Lower leg skin (tissue), 4 donors: ENCODE data around the gene GLCE. TPM values are rescaled to one million over a fixed set of nuclear protein-coding genes. Genes with fewer than 3 reads are reported as not detected.

Experiments used
- DNase-seq, 2 donors: peaks; one replicate each; pipeline ENCODE4 v3.0.0-alpha.2; 2019; ENCODE audit warnings: low spot score in 2 of 2
- H3K4me3 ChIP-seq: fragments of 200-600 bp; sonication (generic); 2 replicates; pipeline ENCODE4 v1.5.1; 2017; ENCODE audit warnings: mild to moderate bottlenecking, low read depth; ENCODE audit not compliant: poor library complexity, severe bottlenecking
- CTCF ChIP-seq, 3 donors: fragments of 450-650 bp; IDR thresholded peaks; one replicate each; pipeline ENCODE4 v1.5.1; 2016; ENCODE audit warnings: antibody characterized with exemption in 3 of 3, mild to moderate bottlenecking in 3 of 3, moderate library complexity in 2 of 3
- POLR2A ChIP-seq, 2 donors: fragments of 450-650 bp; IDR thresholded peaks; one replicate each; pipeline ENCODE4 v1.6.1; 2016 to 2017; ENCODE audit warnings: antibody characterized with exemption in 2 of 2, mild to moderate bottlenecking in 1 of 2, moderate library complexity in 1 of 2
- WGBS, 2 donors: methylation state at CpG; one replicate each; pipeline ENCODE4 v1.1.5; 2018; 5-methylcytosine and 5-hydroxymethylcytosine counted together
- intact Hi-C: fragments of 100-400 bp; cut with DNase I; formaldehyde crosslinking; loops from one replicate; pipeline ENCODE4 v1.15.0; 2023; ENCODE audit warnings: low total_unique reads
- total RNA-seq, 4 donors: library from RNA; depleted of rRNA; stranded (reverse); fragments of >200 nt; gene quantifications; one replicate each; pipeline ENCODE4 v1.1.0, GENCODE V29; 2016

The GLCE gene
- total RNA-seq, 4 donors from 2014 or later = 10.3 to 18.0 (median 12.8) TPM

- intact Hi-C loops = no loop called here
- no peak overlapping the region for H3K4me3 ChIP-seq
- DNase-seq = no peak
- no peak for TF ChIP-seq POLR2A (IDR thresholded peaks at IDR 0.05)
- TF ChIP-seq CTCF (IDR thresholded peaks at IDR 0.05) = no peak
- 81 to 86% methylated on average over 3 of the region's 3 CpGs for whole genome bisulfite sequencing, 2 donors
These were observed 147.5 kb downstream of the GLCE start for GRCh38 chr15:69307939-69308338.

- intact Hi-C loops = no loop called here
- no peak for DNase-seq
- TF ChIP-seq POLR2A (IDR thresholded peaks at IDR 0.05) (no peak), CTCF (IDR thresholded peaks at IDR 0.05) (no peak)
- H3K4me3 ChIP-seq = no peak overlapping the region
- 83 to 86% methylated on average over 5 of the region's 5 CpGs for WGBS, 2 donors
These were observed 148.5 kb downstream of the GLCE start for GRCh38 chr15:69308949-69309348.

GRCh38 chr15:69311319-69311721, 150.9 kb downstream of the GLCE start:
- TF ChIP-seq POLR2A (IDR thresholded peaks at IDR 0.05) (no peak), CTCF (IDR thresholded peaks at IDR 0.05) (no peak)
- H3K4me3 ChIP-seq = no peak overlapping the region
- 55 to 59% methylated on average over 5 of the region's 5 CpGs for WGBS, 2 donors
- no peak for DNase-seq
- intact Hi-C loops = no loop called here

- TF ChIP-seq POLR2A (IDR thresholded peaks at IDR 0.05) (no peak), CTCF (IDR thresholded peaks at IDR 0.05) (no peak)
- intact Hi-C loops = no loop called here
- DNase-seq = no peak
- no peak overlapping the region for H3K4me3 ChIP-seq
- 75 to 87% methylated on average over 8 of the region's 8 CpGs for whole genome bisulfite sequencing, 2 donors
These were observed 153.1 kb downstream of the GLCE start for GRCh38 chr15:69313432-69314000.

GRCh38 chr15:69314131-69314530, 153.7 kb downstream of the GLCE start:
- no peak overlapping the region for H3K4me3 ChIP-seq
- DNase-seq = no peak
- intact Hi-C loops = no loop called here
- TF ChIP-seq CTCF (IDR thresholded peaks at IDR 0.05) (no peak), POLR2A (IDR thresholded peaks at IDR 0.05) (no peak)
- 80 to 86% methylated on average over 6 of the region's 6 CpGs for WGBS, 2 donors

- 82 to 88% methylated on average over 8 of the region's 8 CpGs for WGBS, 2 donors
- H3K4me3 ChIP-seq = no peak overlapping the region
- intact Hi-C loops = no loop called here
- no peak for DNase-seq
- no peak for TF ChIP-seq CTCF (IDR thresholded peaks at IDR 0.05)
- TF ChIP-seq POLR2A (IDR thresholded peaks at IDR 0.05) = no peak
These were observed 154.3 kb downstream of the GLCE start for GRCh38 chr15:69314736-69315135.
